AG08396 (cell line): ENCODE measurements around the gene SCP2.
A peak's percentile ranks its signal among the peaks of the same experiment; 100 is the strongest.
"Not testable (repeated sequence)": the region's sequence is repeated elsewhere in the genome, so short reads cannot be mapped to it uniquely, and the experiment has no call there.

Experiments used
- DNase-seq: peaks from one replicate; pipeline ENCODE4 v3.0.0; 2012; ENCODE audit warnings: low spot score, mixed read lengths

The SCP2 gene

GRCh38 chr1:52973841-52974240 lies 46.8 kb downstream of the SCP2 start:
- no peak for DNase-seq

- DNase-seq: no peak
Observed at GRCh38 chr1:52976183-52977035, 49.3 kb downstream of the SCP2 start.

- DNase-seq: no peak
Observed at GRCh38 chr1:52978045-52978444, 51.0 kb downstream of the SCP2 start.

GRCh38 chr1:52992733-52993132 lies 65.7 kb downstream of the SCP2 start:
- DNase-seq: not testable (repeated sequence)

GRCh38 chr1:52994656-52995055 lies 67.6 kb downstream of the SCP2 start:
- DNase-seq: no peak

- DNase-seq: no peak
Observed at GRCh38 chr1:52996653-52997052, 69.6 kb downstream of the SCP2 start.

GRCh38 chr1:53001128-53001527 lies 74.1 kb downstream of the SCP2 start:
- no peak for DNase-seq

GRCh38 chr1:53006612-53007011 lies 79.5 kb downstream of the SCP2 start:
- DNase-seq: not testable (repeated sequence)

GRCh38 chr1:53010247-53010646 lies 83.2 kb downstream of the SCP2 start:
- not testable (repeated sequence) for DNase-seq

GRCh38 chr1:53011175-53011574 lies 84.1 kb downstream of the SCP2 start:
- DNase-seq: no peak

- peak; percentile 81 for DNase-seq
Observed at GRCh38 chr1:53014791-53015507, 87.9 kb downstream of the SCP2 start.

GRCh38 chr1:53015508-53015860 lies 88.4 kb downstream of the SCP2 start:
- no peak for DNase-seq

- peak; percentile 14 for DNase-seq
Observed at GRCh38 chr1:53016705-53017104, 89.6 kb downstream of the SCP2 start.

GRCh38 chr1:53020588-53020987 lies 93.5 kb downstream of the SCP2 start:
- no peak for DNase-seq

- no peak for DNase-seq
Observed at GRCh38 chr1:53022179-53022578, 95.1 kb downstream of the SCP2 start.

- DNase-seq: no peak
Observed at GRCh38 chr1:53023546-53023945, 96.5 kb downstream of the SCP2 start.

- DNase-seq: no peak
Observed at GRCh38 chr1:53024117-53024516, 97.0 kb downstream of the SCP2 start.

- DNase-seq: peak; percentile 81
Observed at GRCh38 chr1:53025034-53025768, 98.1 kb downstream of the SCP2 start.

GRCh38 chr1:53025769-53026112 lies 98.7 kb downstream of the SCP2 start:
- no peak for DNase-seq

- DNase-seq: no peak
Observed at GRCh38 chr1:53026254-53026653, 99.2 kb downstream of the SCP2 start.

- no peak for DNase-seq
Observed at GRCh38 chr1:53031732-53032131, 104.7 kb downstream of the SCP2 start.

GRCh38 chr1:53037159-53037558 lies 110.1 kb downstream of the SCP2 start:
- DNase-seq: no peak

GRCh38 chr1:53038566-53038965 lies 111.5 kb downstream of the SCP2 start:
- no peak for DNase-seq
